GM19328 (cell line): ENCODE measurements around the gene FOXN3.
"Not testable (repeated sequence)": the region's sequence is repeated elsewhere in the genome, so short reads cannot be mapped to it uniquely, and the experiment has no call there.

Source experiments
- ATAC-seq: cut with Tn5 transposase; IDR thresholded peaks from one replicate; pipeline ENCODE4 v1.9.1; 2021; ENCODE audit warnings: mild to moderate bottlenecking, moderate library complexity; ENCODE audit not compliant: unreplicated experiment

Gene FOXN3

DNA sequence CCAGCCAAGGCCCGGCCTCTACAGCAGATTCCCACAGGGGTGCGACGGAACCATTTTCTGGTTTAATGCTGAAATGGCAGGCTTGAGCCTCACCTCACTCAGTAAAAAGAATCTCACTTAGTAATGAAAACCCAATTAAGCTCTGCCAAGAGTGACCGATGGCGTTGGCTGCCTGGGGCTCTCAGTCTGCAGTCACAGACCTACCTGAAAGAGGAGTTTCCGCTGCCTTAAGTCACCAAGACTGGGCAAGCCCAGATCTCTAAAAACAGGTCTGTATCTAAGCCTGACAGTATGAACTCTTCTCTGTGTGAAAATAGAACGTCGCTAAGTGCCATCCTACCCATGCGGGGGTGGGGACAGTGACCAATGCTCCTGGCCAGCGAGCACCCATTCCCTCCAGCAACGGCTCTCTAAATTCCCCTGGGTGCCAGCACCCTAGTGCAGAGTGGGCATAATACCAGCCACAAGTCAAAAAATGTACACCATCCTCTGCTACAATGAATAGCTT, 107.3 kb downstream of the FOXN3 start:
- ATAC-seq, result no peak

DNA sequence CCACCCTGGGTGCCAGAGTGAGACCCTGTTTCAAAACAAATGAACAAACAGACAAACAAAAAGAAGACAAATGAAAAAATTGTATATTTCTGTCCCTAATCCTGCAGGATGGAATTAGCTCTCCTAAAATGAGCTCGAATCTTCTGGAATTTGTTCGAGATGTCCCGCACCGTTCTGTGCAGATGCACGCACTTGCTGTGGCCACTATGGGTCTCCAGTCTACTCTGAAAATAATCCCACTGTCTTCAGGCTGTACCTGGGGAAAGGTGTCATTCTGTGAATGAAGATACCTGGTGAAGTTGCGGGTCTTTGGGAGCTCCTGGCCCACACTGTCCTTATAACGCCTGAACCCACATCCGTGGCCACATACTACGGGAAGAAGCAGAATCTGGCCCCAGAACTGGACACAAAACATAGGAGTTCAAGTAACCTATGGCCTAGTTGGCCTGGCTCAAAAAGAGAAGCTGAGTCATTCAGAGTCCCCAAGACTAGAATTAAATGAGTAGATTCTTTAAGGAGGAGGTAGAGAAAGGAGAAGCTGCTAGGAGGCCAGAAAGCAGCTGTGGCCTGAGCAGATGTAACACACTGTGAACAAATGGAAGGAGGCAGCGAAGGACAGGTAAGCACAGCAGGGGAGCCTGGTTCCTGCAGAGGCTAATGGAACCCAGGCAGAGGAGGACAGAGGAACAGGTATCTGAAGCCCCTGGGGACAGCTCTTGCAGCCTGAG, 108.6 kb downstream of the FOXN3 start:
- peak; percentile 29 for ATAC-seq

DNA sequence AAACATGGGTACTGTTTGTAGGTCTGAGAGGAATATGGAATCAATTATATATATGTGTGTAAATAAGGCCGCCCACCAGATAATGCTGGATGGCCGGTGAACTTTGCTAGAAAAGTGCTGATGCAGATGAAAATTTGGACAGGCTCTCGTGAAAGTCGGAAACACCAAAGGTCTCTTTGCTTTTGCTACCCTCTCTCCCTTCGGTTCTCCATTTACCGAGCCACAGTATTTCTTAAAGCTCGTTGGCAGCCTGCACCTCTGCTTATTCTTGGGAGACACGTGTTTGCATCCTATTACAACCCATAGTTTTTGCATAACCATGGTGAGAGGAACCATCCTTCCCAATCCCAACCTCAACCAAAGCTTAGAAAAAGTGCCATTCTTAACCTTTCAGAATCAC, 109.6 kb downstream of the FOXN3 start:
- ATAC-seq, result no peak

DNA sequence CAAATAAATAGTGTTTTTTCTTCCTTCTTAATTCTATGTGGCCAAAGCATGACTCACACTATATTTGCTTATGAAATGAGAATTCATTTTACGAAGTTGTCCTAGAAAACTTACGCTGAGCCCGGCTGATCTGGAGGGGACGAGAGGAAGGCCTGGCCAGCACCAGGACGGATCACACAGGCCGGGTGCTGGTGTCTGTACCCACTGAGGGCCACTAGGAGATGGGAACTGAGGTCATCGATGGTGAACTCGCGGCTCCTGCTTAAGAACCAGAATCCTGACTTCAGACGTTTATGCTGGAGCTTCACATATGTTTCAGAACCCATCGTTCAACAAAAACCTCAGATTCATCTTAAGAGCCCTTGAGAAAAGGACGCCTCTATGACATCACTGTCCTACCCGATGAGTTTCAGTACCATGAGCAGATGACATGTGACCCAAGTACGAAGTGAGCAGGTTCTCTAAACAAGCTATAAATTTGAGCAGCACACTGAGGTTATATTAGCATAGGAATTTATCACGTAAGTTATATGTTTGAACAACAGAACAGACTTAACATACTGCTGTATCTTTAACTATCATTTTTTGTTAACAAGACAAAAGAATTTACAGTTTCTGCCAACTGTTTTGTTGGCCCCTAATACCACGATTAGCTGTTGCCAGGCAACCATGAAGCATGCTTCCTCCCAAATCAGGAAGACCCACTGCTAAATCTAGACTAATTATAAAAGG, 111.9 kb downstream of the FOXN3 start:
- no peak for ATAC-seq

DNA sequence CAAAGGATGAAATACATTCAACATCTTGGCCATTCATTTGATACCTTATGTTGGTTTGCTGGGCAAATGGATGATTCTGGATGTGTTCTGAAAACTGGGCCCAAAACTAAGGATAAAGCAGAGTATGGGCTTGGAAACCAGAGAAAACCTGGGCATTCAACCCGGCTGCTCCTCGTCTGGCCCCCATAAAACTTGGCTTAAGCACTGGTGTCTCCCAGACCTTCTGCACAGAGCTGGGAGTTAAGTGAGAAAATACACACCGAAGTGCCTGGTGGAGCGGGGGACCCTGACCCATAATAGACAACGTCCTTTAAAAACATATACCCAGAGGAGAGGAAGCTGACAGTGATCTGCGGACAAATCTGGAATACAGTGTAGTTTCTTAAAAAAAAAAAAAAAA, 112.5 kb downstream of the FOXN3 start:
- ATAC-seq, result no peak

DNA sequence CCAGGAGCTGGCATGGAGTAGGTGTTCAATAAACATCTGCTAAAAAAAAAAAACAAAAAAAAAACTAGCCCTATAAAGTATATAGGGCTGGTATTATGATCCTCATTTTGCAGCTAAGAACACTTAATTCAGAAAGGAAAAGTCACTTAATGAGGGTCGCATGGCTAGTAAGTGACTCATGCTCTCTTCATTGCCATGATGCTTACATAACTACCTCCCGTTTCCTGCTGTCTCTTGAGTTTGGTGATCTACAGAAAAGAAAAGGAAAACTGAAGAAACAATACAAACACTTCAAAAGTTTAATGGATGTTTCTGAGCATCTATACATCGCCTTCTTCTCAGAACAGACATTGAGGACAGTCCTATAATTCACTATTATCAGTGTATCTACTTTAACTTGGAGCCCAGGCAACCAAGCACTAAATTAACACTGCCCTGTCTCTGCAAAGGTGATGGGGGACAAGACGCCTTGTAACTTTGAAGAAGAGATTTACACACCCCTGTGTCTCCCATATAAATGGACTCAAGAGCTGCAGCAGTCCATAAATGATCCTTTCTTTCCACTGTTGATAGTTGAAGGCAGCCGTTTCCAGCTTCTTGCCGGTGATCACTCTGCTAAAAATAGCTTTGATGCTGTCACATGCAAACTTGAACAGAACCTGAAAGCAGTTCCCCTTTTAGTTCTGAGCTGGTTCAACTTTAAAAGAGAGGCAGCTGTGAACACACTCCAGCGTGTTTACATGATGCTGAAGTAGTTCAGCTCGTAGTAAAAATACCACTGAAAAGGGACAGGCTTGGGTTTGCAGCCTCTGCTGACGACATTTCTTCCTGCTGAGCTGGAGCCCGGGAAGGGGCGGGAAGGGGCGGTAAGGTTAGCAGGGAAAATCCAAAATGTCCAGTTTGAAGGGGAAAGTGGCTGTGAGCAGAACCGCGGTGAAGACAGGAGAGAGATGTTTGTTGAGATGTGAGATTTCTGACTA, 113.3 kb downstream of the FOXN3 start:
- peak; percentile 50 for ATAC-seq

DNA sequence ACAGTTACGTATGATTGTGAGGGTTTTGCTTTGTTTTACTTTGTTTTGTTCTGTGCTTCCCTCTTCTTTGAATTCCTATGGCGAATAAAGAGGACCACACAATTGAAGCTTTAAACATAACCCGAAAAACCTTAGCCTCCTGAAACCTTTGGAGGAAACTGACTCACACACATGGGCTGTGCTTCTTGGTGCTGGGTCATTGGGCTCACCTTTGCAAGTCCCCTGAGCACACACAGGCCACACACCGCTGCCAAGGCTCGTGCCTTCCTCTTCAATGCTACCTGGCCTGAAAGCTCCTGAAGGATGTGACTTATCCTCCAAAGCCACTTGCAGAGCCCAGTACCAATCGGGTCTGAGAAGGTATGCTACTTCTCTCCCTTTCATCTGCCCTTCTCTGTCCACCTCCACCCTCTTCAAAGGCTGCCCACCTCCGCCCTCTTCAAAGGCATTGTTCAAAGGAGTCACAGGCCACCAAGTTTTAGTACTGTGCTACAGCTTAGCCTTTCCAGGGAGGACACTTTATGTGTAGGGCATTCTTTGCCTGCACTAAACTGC, 114.6 kb downstream of the FOXN3 start:
- ATAC-seq, result no peak

DNA sequence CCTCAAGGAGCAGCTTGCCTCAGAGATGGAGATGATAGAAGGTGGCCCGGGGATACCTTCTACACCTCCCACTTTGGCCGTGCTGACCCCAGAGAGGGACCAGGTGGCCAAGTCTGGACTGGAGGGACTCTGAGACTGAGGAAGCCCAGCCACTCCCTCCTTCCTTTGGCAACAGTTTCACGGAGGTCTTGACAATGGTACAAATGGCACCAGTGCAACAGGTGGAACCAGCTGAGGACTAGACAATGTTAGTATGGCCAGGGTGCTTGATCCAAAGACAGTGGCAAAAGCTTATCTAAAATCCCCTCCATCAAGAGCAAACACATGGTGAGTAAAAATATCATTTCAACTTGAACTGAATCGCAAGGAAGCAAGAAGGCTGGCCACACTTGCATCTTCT, 117.4 kb downstream of the FOXN3 start:
- ATAC-seq, result no peak

DNA sequence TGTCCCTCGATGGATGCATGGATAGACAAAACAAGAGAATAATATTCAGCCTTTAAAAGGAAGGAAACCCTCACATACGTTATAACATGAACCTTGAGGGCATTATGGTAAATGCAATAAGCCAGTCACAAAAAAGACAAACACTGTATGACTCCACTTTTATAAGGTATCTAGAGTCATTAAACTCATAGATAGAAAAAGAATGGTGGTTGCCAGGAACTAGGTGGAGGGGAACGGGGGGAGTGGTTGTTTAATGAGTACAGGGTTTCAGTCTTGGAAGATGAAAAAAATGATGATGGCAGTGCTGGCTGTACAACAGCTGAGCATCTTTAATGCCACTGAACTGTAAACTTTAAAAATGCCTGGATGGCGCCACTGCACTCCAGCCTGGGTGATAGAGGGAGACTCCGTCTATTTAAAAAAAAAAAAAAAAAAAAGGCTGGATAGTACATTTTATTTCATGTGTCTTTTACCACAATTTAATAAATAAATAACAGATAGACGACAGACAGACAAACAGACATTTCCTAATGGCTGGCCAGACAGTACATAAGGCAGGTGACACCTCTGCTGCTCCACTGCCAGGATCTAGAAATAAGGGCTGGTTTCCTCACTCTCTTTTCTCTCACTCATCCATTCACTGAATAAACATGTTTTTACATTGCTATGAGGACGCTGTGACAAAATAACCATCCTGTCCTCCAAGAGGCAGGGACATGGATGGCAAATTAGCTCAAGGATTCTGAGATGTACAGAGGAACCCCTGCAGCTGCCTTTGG, 118.8 kb downstream of the FOXN3 start:
- no peak for ATAC-seq

DNA sequence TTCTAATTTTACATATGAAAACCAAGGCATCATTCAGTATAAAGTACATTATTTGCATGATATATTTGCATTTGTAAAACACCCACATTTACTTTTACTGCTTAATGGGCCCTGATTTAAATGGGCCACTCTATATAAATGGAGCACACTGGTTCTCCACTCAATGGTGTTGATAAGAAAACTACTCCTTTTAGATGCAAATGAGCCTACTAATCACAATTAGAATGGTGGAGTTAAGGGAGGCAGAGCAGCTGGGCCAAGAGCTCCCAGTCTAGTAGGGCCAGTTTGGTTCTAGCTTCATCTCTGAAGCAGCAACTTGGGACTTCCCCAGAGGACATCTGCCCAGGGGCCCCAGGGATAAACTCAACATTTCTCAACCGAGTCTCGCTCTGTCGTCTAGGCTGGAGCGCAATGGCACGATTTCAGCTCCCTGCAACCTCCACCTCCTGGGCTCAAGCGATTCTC, 120.7 kb downstream of the FOXN3 start:
- no peak for ATAC-seq

DNA sequence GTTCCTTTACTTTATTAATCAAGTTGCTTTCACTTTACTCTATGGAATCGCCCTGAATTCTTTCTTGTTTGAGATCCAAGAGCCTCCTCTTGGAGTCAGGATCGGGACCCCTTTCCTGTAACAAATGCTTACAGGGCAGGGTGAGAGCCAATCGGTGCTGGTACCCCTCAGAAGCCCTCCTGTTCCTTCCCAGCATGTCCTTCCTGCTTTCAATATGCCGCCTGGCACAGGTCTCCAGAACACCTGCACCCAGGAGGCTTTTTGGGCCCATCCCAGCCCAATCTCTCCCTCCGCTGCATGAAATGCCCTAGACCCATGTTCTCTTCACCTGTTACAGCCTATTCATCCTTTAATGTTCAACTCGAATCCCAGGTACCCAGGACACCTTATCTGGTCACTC, 122.2 kb downstream of the FOXN3 start:
- no peak for ATAC-seq

DNA sequence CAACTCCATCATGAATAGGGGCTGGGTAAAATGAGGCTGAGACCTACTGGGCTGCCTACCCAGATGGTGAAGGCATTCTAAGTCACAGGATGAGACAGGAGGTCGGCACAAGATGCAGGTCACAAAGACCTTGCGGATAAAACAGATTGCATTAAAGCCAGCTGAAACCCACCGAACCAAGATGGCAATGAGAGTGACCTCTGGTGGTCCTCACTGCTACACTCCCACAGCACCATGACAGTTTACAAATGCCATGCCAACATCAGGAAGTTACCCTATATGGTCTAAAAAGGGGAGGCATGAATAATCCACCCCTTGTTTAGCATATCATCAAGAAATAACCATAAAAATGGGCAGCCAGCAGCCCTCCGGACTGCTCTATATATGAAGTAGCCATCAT, 122.6 kb downstream of the FOXN3 start:
- not testable (repeated sequence) for ATAC-seq

DNA sequence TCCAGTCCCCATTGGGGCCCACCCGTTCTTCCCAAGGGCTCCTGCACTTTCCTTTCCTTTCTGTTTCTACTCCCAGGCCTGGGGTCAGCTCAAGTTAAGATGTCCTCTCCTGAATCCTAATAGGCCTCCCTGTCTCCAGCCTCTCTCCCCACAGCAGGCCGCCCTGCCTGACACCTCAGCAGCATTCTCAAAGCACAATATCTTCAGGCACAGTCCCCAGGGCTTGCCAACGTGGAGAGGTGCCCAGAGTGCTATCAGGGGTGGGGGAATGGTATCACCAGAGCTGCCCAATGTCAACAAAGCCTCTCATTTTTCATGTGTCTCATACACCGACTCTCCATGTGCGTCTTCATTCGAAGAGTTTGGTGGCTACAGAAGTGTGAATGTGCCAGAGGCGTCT, 123.0 kb downstream of the FOXN3 start:
- ATAC-seq, result no peak

DNA sequence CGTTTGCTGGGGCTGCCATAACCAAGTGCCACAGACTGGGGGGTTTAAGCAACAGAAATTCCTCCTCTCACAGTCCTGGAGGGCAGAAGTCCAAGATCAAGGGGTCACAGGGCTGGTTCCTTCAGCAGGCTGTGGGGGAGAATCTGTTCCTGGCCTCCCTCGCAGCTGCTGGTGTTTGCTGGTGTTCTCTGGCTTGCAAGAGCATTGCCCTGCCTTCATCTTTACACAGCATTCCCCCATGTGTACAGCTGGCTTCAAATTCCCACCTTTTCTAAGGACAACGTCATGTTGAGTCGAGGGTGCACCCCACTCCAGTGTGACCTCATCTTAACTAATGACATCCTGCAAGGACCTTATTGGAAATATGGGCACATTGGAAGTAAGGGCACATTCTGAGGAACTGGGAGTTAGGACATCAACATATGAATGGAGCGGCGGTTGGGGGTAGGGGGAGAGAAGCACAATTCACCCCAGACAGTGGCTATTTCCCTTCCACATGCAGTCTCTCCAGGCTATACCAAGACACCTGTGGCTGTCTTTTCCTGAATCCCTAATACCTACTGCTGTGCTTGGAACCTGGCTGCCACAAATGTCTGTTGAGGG, 123.6 kb downstream of the FOXN3 start:
- no peak for ATAC-seq

DNA sequence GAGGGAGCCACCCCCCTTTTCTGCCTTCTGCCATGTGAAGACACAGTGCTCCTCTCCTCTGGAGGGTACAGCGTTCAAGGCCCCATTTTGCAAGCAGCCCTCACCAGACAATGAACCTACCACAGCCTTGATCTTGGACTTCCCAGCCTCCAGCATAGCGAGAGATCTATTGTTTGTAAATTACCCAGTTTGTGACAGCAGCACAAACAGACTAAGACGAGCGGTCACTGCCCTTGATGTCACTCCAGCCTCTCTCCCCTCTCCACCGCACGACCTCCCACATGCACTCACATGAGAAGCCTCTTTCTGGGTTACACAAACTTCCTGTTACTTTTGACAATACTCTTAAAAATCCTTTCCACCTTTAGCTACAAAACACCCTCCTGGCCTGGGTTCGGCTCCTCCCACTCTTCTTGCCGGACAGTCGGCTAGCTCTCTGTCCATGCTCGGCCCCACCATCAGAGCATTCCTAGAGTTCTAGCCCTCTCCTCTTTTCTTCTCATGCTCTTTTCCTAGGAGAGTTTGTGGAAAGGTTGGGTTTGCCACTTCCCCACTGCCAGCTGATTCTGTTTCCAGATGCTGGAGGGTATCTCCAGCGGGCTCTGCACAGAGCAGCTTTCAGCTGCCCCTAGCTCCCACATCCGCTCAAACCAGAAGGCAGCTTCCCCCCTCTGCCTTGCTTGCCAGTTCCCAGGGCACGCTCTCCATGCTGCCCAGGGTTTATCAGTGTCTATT, 124.3 kb downstream of the FOXN3 start:
- no peak for ATAC-seq

DNA sequence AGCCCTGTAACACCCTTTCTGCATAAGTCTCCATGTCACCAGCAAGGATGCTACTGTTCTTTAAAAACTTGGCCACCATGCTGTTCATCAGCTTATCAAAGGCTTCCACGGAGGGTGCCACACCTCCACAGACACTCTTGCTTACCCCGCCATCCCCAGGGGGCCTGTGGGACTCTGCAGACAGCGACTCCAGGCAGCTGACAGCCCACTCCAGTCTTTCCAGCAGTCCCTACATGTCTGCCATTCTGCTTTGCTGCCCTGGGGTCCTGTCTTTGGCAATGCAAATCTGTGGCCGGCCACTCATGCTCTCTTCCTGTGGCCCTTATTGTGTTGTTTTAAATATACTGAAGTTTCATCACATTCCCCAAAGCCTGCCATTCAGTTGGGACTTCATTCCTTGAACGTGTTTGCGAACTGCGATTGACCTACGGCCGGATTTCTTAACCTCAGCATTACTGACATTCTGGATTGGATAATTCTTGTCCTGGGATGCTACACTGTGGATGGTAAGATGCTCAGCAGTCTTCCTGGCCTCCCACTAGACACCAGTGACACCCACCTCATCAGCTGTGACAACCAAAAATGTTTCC, 125.6 kb downstream of the FOXN3 start:
- no peak for ATAC-seq

DNA sequence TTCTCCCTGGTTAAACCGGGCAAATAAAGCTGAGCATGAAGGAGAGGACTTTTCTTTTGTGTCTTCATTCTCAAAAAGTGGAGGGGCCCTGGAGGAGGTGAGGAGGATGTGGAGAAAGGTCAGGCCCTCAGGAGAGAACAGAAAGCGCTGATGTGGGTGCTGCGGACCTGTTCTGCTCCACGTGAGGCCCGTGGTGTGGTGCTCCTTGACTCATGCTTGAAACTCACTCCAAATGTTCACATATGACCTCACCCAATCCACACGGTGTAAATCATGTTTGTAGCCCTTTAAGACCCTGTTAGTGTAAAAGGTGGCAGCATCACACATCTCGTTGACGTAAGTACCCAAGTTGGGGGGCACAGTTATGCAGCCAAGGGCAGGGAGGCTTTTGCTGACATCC, 126.2 kb downstream of the FOXN3 start:
- ATAC-seq, result no peak

DNA sequence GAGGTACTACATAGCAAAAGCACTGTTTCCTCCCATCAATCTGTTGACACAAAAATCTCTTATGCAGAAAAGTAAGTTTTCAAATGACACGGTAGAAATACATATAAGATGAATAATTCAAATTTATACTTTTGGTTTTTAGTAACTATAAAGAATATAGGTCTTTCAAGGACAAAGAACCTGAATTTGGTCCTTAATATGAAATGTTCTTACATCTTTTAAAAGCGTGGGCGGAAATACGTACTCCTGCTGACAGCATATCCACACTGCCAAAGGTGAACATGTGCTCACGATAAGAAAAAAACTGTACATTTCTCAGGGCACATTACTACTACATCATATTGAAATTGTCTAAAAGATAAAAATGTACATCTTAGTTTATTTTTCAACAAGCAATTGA, 127.6 kb downstream of the FOXN3 start:
- ATAC-seq, result no peak

DNA sequence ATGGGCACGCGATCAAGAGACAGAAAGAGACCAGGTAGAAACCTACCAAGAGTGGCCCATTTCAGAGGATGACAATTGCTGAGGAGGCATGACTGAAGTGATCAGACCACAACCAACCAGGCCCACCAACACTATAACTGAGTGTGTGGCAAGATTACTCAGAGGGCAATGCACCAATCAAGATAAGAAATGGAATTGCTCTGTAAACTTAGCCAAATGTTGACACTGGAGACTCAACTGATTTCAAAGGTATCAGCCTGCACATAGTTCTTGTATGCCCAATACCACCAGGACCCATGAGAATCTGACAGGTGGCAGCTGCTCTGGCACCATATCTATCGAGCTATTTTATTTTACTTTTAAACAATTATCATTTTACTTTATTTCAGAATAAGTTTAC, 128.9 kb downstream of the FOXN3 start:
- ATAC-seq, result no peak
